Testis (tissue), 3 donors: ENCODE results near the gene NCAM1. TPM values are rescaled to one million over a fixed set of nuclear protein-coding genes. Genes with fewer than 3 reads are reported as not detected.

Source experiments
- DNase-seq: peaks from one replicate; pipeline ENCODE4 v3.0.0-alpha.2; 2019
- H3K27ac ChIP-seq, 2 donors: fragments of 200-600 bp; sonication (generic); one replicate each; pipeline ENCODE4 v1.5.1; 2019
- H3K27me3 ChIP-seq: fragments of 200-600 bp; sonication (generic); one replicate; pipeline ENCODE4 v1.5.1; 2019
- H3K36me3 ChIP-seq: fragments of 200-600 bp; sonication (generic); one replicate; pipeline ENCODE4 v1.5.1; 2017; ENCODE audit warnings: low read depth; ENCODE audit errors: missing control alignments
- H3K4me1 ChIP-seq: fragments of 200-600 bp; sonication (generic); one replicate; pipeline ENCODE4 v1.5.1; 2019
- H3K4me3 ChIP-seq, 2 donors: fragments of 200-600 bp; sonication (generic); one replicate each; pipeline ENCODE4 v1.5.1; 2017 to 2019
- H3K9me3 ChIP-seq: fragments of 200-600 bp; sonication (generic); one replicate; pipeline ENCODE4 v1.5.1; 2017
- CTCF ChIP-seq, 3 experiments: fragments of 450-650 bp in 2 of 3; fragments of 200-600 bp in 1 of 3; sonication (generic) in 1 of 3; IDR thresholded peaks; one replicate each; pipeline ENCODE4 v1.5.1; 2016 to 2019; ENCODE audit warnings: antibody characterized with exemption in 3 of 3, mild to moderate bottlenecking in 2 of 3, moderate library complexity in 1 of 3
- POLR2A ChIP-seq: fragments of 450-650 bp; IDR thresholded peaks from one replicate; pipeline ENCODE4 v1.6.1; 2017; ENCODE audit warnings: antibody characterized with exemption, mild to moderate bottlenecking, moderate library complexity
- WGBS, 2 donors: methylation state at CpG; one replicate each; pipeline ENCODE4 v1.1.5; 2018; 5-methylcytosine and 5-hydroxymethylcytosine counted together
- intact Hi-C: fragments of 100-400 bp; cut with DNase I; formaldehyde crosslinking; loops from one replicate; pipeline ENCODE4 v1.15.1; 2023; ENCODE audit warnings: low total_unique reads
- polyA plus RNA-seq: library from polyadenylated mRNA; stranded (reverse); fragments of 350-450 nt; fragmentation: Illumina TruSeq; extraction: RNeasy Lipid Tissue Mini Kit (QIAGEN cat#74804); gene quantifications from one replicate; pipeline ENCODE4 v1.2.3, GENCODE V29; 2014; ENCODE audit warnings: low read depth, low replicate concordance; ENCODE audit not compliant: insufficient read depth
- total RNA-seq, 2 donors: library from RNA; depleted of rRNA; stranded (reverse); fragments of >200 nt; gene quantifications; one replicate each; pipeline ENCODE4 v1.2.3, GENCODE V29; 2016

NCAM1 gene
- total and polyA plus RNA-seq, 3 donors from 2014 or later: 12.3 to 33.3 (median 13.8) TPM

GRCh38 chr11:113085446-113085845 lies 124.2 kb downstream of the NCAM1 start:
- 80 to 86% methylated on average over 3 of the region's 3 CpGs for WGBS, 2 donors
- H3K9me3 ChIP-seq: no peaks in the 10 kb centered on the region
- intact Hi-C loops: no loop called here

GRCh38 chr11:113087706-113088105 lies 126.5 kb downstream of the NCAM1 start:
- intact Hi-C loops: no loop called here
- no peaks in the 10 kb centered on the region for H3K36me3 ChIP-seq
- no peak overlapping the region for H3K4me3 ChIP-seq
- no peaks in the 10 kb centered on the region for H3K27me3 ChIP-seq
- H3K4me1 ChIP-seq: no peaks in the 10 kb centered on the region
- 89 to 92% methylated on average over 4 of the region's 4 CpGs for WGBS, 2 donors
- H3K27ac ChIP-seq: no peak overlapping the region
- TF ChIP-seq CTCF (IDR thresholded peaks at IDR 0.05): no peak
- no peak for TF ChIP-seq POLR2A
- H3K9me3 ChIP-seq: no peaks in the 10 kb centered on the region
- no peak for DNase-seq

More at GRCh38 chr11:113085446-113085845, 124.2 kb downstream of the NCAM1 start:
- no peaks in the 10 kb centered on the region for H3K36me3 ChIP-seq
- H3K27me3 ChIP-seq: no peaks in the 10 kb centered on the region
- H3K4me1 ChIP-seq: no peaks in the 10 kb centered on the region
- no peak for DNase-seq
- no peak for TF ChIP-seq POLR2A
- no peak for TF ChIP-seq CTCF (IDR thresholded peaks at IDR 0.05)
- no peak overlapping the region for H3K27ac ChIP-seq
- H3K4me3 ChIP-seq: no peak overlapping the region

- H3K27me3 ChIP-seq: no peaks in the 10 kb centered on the region
- no peaks in the 10 kb centered on the region for H3K36me3 ChIP-seq
- no peak overlapping the region for H3K4me3 ChIP-seq
- no peaks in the 10 kb centered on the region for H3K9me3 ChIP-seq
- DNase-seq: no peak
- H3K4me1 ChIP-seq: no peaks in the 10 kb centered on the region
- WGBS, 2 donors: 63% methylated on average over 4 of the region's 4 CpGs
- H3K27ac ChIP-seq: no peak overlapping the region
- no peak for TF ChIP-seq CTCF (IDR thresholded peaks at IDR 0.05)
- TF ChIP-seq POLR2A: no peak
- intact Hi-C loops: no loop called here
Observed at GRCh38 chr11:113090716-113091480, 129.7 kb downstream of the NCAM1 start.

GRCh38 chr11:113091481-113091780 lies 130.2 kb downstream of the NCAM1 start:
- H3K4me1 ChIP-seq: no peaks in the 10 kb centered on the region
- WGBS, 2 donors: 46 to 62% methylated on average over 1 of the region's 1 CpG
- H3K27me3 ChIP-seq: no peaks in the 10 kb centered on the region
- H3K36me3 ChIP-seq: no peaks in the 10 kb centered on the region
- no peak for DNase-seq
- no peaks in the 10 kb centered on the region for H3K9me3 ChIP-seq
- H3K27ac ChIP-seq: no peak overlapping the region
- H3K4me3 ChIP-seq: no peak overlapping the region
- TF ChIP-seq POLR2A (no peak), CTCF (IDR thresholded peaks at IDR 0.05) (no peak)
- intact Hi-C loops: no loop called here

GRCh38 chr11:113096648-113097047 lies 135.4 kb downstream of the NCAM1 start:
- no peak for TF ChIP-seq POLR2A
- no peak for TF ChIP-seq CTCF (IDR thresholded peaks at IDR 0.05)
- 62 to 92% methylated on average over 1 of the region's 1 CpG for WGBS, 2 donors
- DNase-seq: no peak
- Histone ChIP-seq H3K4me3 (no peak overlapping the region), H3K4me1 (no peaks in the 10 kb centered on the region), H3K36me3 (no peaks in the 10 kb centered on the region), H3K9me3 (no peaks in the 10 kb centered on the region), H3K27ac (no peak overlapping the region), H3K27me3 (no peaks in the 10 kb centered on the region)
- intact Hi-C loops: no loop called here
